GM20431 (cell line): Measurements from ENCODE around the gene DNAAF3.
"Not testable (repeated sequence)": the region's sequence is repeated elsewhere in the genome, so short reads cannot be mapped to it uniquely, and the experiment has no call there.

ENCODE experiments used
- in situ Hi-C: fragments of 300-500 bp; cut with MseI, MboI; formaldehyde crosslinking; loops from one replicate; pipeline ENCODE4 v1.15.0; 2020; ENCODE audit warnings: low sequenced_read_pairs; ENCODE audit not compliant: unreplicated experiment

Gene DNAAF3

DNA sequence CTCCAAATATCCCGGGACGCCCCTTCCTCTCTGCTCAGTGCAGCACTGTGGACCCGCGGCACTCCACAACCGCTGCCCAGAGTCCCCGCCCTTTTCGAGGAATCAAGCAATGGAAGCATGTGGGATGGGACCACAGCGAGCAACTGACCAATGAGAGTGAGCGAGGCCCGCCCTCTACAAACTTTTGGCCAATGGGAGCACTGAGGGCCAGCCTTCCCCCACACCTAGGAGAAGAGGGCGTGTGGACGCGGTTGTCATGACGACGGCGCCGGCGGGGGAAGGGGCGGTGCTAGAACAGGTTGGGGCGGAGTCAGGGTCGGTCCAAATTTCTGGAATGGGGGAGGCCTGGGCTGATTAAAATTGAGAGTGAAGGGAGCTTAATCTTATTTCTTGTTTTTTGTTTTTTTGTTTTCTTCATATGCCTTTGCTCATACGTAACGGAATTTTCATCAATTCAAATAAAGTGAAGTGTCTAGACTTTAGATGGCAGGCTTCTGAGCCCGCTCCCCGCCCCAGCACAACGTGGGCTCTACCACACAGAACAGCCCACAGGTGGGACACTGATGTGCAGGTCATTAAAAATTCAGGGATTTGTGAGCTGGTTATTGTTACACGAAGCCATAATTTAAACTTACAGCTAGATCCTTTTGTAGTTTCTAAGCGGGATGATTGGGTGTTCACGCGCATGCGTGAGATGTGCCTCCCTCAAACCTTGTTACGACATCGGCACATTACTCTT lies at the start of gene DNAAF3:
DNAAF3 (minus strand) TSS at position 84 of the 739 bp plus-strand sequence. CDS start 200 bp downstream, outside the sequence.
- in situ Hi-C loops = no loop called here

GRCh38 chr19:55213547-55213946 lies 47.1 kb upstream of the DNAAF3 start:
- in situ Hi-C loops = no loop called here

- in situ Hi-C loops = no loop called here
Measured at GRCh38 chr19:55212447-55212846, 46.0 kb upstream of the DNAAF3 start.

GRCh38 chr19:55209693-55210472 lies 43.5 kb upstream of the DNAAF3 start:
- in situ Hi-C loops = no loop called here

DNA sequence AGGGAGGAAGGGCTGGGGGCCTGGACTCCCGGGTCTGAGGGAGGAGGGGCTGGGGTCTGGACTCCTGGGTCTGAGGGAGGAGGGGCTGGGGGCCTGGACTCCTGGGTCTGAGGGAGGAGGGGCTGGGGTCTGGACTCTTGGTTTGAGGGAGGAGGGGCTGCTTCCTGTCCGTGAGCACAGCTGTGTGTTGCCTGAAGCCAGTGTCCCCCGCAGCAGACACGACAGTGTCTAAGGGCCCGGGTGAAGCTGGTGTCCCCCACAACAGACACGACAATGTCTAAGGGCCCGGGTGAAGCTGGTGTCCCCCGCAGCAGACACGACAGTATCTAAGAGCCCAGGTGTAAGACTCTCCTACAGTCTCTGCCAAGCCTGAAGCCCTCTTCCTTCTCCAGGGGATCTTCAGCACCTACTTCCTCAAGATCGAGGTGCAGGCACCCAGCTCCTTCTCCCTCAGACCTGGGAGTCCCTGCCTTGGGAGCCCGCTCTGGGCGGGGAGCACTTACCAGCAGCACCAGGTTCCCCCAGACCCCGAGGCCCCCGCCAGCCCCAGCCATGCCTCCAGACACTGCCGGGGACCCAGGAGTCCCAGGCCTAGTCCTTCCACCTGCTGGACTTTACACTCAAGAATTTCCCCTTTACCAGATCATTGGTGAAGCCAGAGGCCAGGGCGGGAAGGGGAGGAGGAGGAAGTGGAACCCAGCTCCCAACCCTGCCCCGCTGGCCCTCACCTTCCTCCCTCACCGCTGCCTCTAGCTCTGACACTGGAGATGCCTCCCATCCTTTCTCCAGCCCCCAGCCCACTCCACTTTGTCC lies 42.7 kb upstream of the DNAAF3 start, which contains the start of gene PTPRH:
PTPRH (minus strand) TSS at position 622 of the 813 bp plus-strand sequence; CDS start at position 554, 68 bp downstream.
- in situ Hi-C loops = no loop called here

DNA sequence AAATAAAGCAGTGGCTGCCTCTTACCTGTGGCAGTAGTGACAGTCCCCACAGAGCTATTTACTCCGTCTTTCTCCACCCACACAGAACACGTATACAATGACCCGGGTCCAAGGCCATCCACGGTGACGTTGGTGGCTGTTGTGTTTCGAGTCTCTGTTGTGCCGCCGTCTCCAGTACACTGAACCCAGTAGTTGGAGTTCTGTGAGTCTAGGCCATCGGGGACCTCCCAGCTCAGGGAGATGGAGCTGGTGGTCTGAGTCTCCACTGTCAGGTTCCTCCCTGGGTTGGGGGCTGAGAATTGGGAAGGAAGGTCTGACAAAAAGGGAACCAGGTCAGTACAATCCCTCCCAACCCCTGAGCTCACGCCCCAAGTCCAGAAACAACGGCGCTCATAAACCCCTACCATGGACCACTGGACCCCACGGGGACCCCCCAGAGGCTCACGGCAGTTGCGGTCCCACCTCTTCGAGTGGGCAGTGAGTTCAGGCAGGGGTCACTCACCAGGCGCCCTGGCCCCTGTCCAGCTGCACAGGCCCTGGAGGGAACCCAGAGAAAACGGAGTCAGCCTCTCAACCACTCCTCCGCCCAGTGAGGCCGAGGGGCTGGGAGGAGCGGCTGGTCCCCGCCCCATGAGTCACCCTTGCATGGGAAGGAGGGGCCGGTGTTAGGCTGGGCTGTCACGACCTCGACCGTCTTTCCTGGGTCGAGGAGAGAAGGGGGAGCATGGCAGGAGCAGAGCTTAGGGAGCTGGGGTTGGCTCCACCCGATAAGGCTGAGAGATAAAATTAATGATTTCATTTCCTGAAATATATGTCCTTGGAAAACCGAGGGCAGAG lies 40.5 kb upstream of the DNAAF3 start:
- in situ Hi-C loops = no loop called here

GRCh38 chr19:55202199-55202598 lies 35.8 kb upstream of the DNAAF3 start:
- in situ Hi-C loops = not testable (repeated sequence)

GRCh38 chr19:55199620-55200204 lies 33.3 kb upstream of the DNAAF3 start:
- in situ Hi-C loops = no loop called here

DNA sequence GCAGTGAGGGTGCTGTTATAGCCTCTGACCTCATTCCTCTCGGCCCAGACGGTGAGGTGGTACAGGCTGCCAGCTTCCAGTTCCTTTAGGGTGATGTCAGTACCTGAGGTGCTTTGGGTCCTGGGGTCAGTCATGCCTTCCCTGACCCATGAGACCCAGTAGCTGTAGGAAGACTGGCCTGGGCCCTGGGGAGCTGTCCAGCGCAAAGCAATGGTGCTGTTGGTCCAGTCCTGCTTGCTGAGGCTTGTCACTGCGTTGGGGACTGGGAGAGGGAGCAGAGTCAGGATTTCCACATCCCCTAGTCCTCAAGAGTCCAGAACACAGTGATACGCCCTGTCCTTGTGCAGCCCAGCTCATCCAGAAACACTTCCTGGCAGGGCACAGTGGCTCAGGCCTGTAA lies 32.2 kb upstream of the DNAAF3 start:
- in situ Hi-C loops = no loop called here

- in situ Hi-C loops = no loop called here
Measured at GRCh38 chr19:55197528-55197927, 31.1 kb upstream of the DNAAF3 start.

GRCh38 chr19:55196803-55197202 lies 30.4 kb upstream of the DNAAF3 start:
- in situ Hi-C loops = no loop called here

DNA sequence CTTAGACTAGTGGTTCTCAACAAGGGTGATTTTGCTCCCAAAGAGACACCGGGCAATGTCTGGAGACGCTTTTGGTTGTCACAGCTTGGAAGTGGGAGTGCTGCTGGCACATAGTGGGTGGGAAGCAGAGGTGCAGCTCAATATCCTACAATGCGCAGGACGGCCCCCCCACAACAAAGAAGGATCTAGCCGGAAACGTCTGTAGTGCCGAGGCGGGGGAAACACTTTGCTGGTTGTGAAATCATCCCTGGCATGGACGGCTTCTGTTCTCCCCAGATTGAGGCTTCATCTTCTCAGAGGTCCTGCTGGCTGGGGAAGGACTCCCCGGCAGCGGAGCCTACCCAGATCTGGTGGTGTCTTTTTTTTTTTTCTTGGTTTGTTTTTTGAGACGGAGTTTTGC lies 27.1 kb upstream of the DNAAF3 start:
- in situ Hi-C loops = no loop called here

GRCh38 chr19:55189403-55189835 lies 23.0 kb upstream of the DNAAF3 start:
- in situ Hi-C loops = no loop called here

DNA sequence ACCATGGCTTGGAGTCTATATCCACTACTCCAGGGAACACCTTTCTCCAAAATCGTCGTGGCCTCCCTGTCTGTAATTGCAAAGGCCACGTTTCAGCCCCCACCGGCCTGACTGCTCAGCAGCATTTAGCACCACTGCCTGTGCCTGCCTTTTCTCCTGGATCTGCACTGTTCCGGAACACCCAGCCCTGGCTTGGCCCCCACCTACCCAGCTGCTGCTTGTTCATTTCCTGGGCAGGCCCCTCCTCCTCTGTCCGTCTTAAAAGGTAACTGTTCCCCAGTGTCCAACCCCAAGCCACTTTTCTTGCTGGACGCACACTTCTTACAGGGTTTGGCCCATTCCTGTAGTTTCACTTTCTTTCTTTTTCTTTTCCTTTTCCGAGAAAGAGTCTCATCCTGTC lies 22.2 kb upstream of the DNAAF3 start:
- in situ Hi-C loops = no loop called here

GRCh38 chr19:55186080-55186479 lies 19.7 kb upstream of the DNAAF3 start:
- in situ Hi-C loops = no loop called here

- in situ Hi-C loops = no loop called here
Measured at GRCh38 chr19:55181740-55182139, 15.3 kb upstream of the DNAAF3 start.

GRCh38 chr19:55179606-55180484 lies 13.4 kb upstream of the DNAAF3 start, which contains the start of gene SYT5:
TSS of gene SYT5 (minus strand) at chr19:55180289. CDS start at chr19:55179041, 1,248 bp downstream.
- in situ Hi-C loops = no loop called here
